K562 (cell line): ENCODE results near the gene CAPN5. TPM values are rescaled to one million over a fixed set of nuclear protein-coding genes. Genes with fewer than 3 reads are reported as not detected.

Source experiments
- ASH1L ChIP-seq: fragments of 450-650 bp; IDR thresholded peaks from 2 replicates; pipeline ENCODE4 v1.6.1; 2018; ENCODE audit warnings: borderline replicate concordance, mild to moderate bottlenecking, low read depth; ENCODE audit not compliant: partially characterized antibody
- BRD4 ChIP-seq: fragments of 200-600 bp; sonication (generic); IDR thresholded peaks from 2 replicates; pipeline ENCODE4 v1.6.1; 2017; ENCODE audit warnings: inconsistent platforms
- GTF2B ChIP-seq: IDR thresholded peaks from 2 replicates; pipeline ENCODE4 v1.6.1; 2011; ENCODE audit not compliant: insufficient read length; ENCODE audit errors: extremely low read depth
- KLF13 ChIP-seq: fragments of 450-650 bp; IDR thresholded peaks from 2 replicates; pipeline ENCODE4 v1.6.1; 2016; ENCODE audit warnings: missing genetic modification characterization, low read depth, mild to moderate bottlenecking, missing compliant biosample characterization, moderate library complexity, borderline replicate concordance
- MCM5 ChIP-seq: fragments of 450-650 bp; IDR thresholded peaks from 2 replicates; pipeline ENCODE4 v1.6.1; 2016; ENCODE audit warnings: low read depth
- NCOA1 ChIP-seq: fragments of 450-650 bp; IDR thresholded peaks from 2 replicates; pipeline ENCODE4 v1.6.1; 2016; ENCODE audit warnings: low read depth
- NFYB ChIP-seq: IDR thresholded peaks from 2 replicates; pipeline ENCODE4 v1.6.1; 2011; ENCODE audit warnings: mild to moderate bottlenecking, moderate library complexity; ENCODE audit not compliant: insufficient read length; ENCODE audit errors: extremely low read depth
- POLR2B ChIP-seq: fragments of 450-650 bp; IDR thresholded peaks from 2 replicates; pipeline ENCODE4 v1.6.1; 2018; ENCODE audit warnings: low read depth; ENCODE audit not compliant: partially characterized antibody
- POLR3G ChIP-seq: IDR thresholded peaks from 2 replicates; pipeline ENCODE4 v1.6.1; 2011; ENCODE audit not compliant: insufficient read length, insufficient replicate concordance; ENCODE audit errors: extremely low read depth
- PTBP1 ChIP-seq: fragments of 200-400 bp; formaldehyde crosslinking; IDR thresholded peaks from 2 replicates; pipeline ENCODE4 v1.6.1; 2017; ENCODE audit warnings: low read depth, low read length
- PTRF ChIP-seq: fragments of 450-650 bp; IDR thresholded peaks from 2 replicates; pipeline ENCODE4 v1.6.1; 2016; ENCODE audit warnings: mild to moderate bottlenecking, missing genetic modification characterization, missing compliant biosample characterization
- RCOR1 ChIP-seq, 2 experiments: IDR thresholded peaks; 2 replicates each; pipeline ENCODE4 v1.6.1; 2012; ENCODE audit warnings: low read depth in 2 of 2, low read length in 2 of 2, borderline replicate concordance in 1 of 2, improper control_type of control experiment in 1 of 2
- TFAM ChIP-seq: fragments of 250-450 bp; sonication (Bioruptor Pico); conservative IDR thresholded peaks from 2 replicates; pipeline ENCODE4 v1.5.0; 2021; ENCODE audit warnings: mild to moderate bottlenecking, moderate library complexity
- ZC3H8 ChIP-seq: fragments of 450-650 bp; IDR thresholded peaks from 2 replicates; pipeline ENCODE4 v1.6.1; 2017
- ZFP36 ChIP-seq: fragments of 150-350 bp; IDR thresholded peaks from 2 replicates; pipeline ENCODE4 v1.6.1; 2018; ENCODE audit warnings: low read length, low read depth; ENCODE audit not compliant: partially characterized antibody
- ZFP91 ChIP-seq: sonication (generic); formaldehyde crosslinking; IDR thresholded peaks from 2 replicates; pipeline ENCODE4 v1.8.0; 2022; ENCODE audit warnings: mild to moderate bottlenecking, missing genetic modification reagents
- ZNF75A ChIP-seq: fragments of 450-650 bp; formaldehyde crosslinking; IDR thresholded peaks from 2 replicates; pipeline ENCODE4 v1.4.0; 2020; ENCODE audit warnings: mild to moderate bottlenecking
- ZSCAN29 ChIP-seq: fragments of 450-650 bp; IDR thresholded peaks from 2 replicates; pipeline ENCODE4 v1.6.1; 2017
- polyA plus RNA-seq, 8 experiments: library from polyadenylated mRNA; depleted of rRNA in 4 of 8; stranded (reverse) in 5 of 8; unstranded in 3 of 8; fragments of >200 nt; fragmentation: Nextera tagmentation in 2 of 8; fragmentation: Illumina TruSeq in 1 of 8; extraction: Ambion mirVana in 2 of 8; extraction: Trizol in 1 of 8; gene quantifications; 2 replicates each; pipeline versions ENCODE4 v1.2.1 to v1.2.3, GENCODE V29; 2011 to 2014; ENCODE audit warnings: inconsistent platforms in 1 of 8, missing spikeins in 1 of 8
- total RNA-seq, 7 experiments: library from RNA; depleted of rRNA in 6 of 7; stranded (reverse); fragments of >200 nt in 6 of 7; fragmentation: Illumina TruSeq in 2 of 7; extraction: Trizol in 2 of 7; gene quantifications; 2 replicates each; pipeline versions ENCODE4 v1.2.1 to v1.2.3, GENCODE V29; 2011 to 2021; ENCODE audit warnings: low replicate concordance in 1 of 7
- TF ChIP-seq, protein P1 (sequence below): sonication (generic); formaldehyde crosslinking; IDR thresholded peaks from 2 replicates; pipeline ENCODE4 v1.8.0; 2022; ENCODE audit warnings: missing genetic modification reagents, mild to moderate bottlenecking, moderate library complexity, borderline replicate concordance
- TF ChIP-seq, protein P2 (sequence below): fragments of 250-450 bp; sonication (Bioruptor Pico); IDR thresholded peaks from 2 replicates; pipeline ENCODE4 v1.9.0; 2021; ENCODE audit warnings: mild to moderate bottlenecking, inconsistent platforms
- TF ChIP-seq, protein P3 (sequence below): fragments of 250-450 bp; sonication (Bioruptor Pico); IDR thresholded peaks from 2 replicates; pipeline ENCODE4 v1.8.0; 2021; ENCODE audit warnings: mild to moderate bottlenecking, moderate library complexity

CAPN5 gene
- total and polyA plus RNA-seq, 9 of the 15 experiments (the other 6 are each of a cell fraction or from before 2014, with no cell fraction given) = 0.04 to 0.44 (median 0.14) TPM; not detected in 2

GRCh38 chr11:77127235-77127911 is 60.6 kb downstream of the CAPN5 start (continued):
- TF ChIP-seq KLF13 (tag) = no peak
- TF ChIP-seq BRD4 = no peak
- no peak for TF ChIP-seq RCOR1 (IDR thresholded peaks at IDR 0.05; ENCODE audit: borderline replicate concordance in 1 of 2, low read depth in 2 of 2, low read length in 2 of 2)
- no peak for TF ChIP-seq MCM5
- no peak for TF ChIP-seq PTRF
- TF ChIP-seq ZFP36 = no peak
- TF ChIP-seq PTBP1 = no peak
- TF ChIP-seq NCOA1 = no peak
- no peak for TF ChIP-seq POLR2B
- no peak for TF ChIP-seq POLR3G
- no peak for TF ChIP-seq TFAM (CRISPR knock-in tag)
- TF ChIP-seq, protein P1, sequence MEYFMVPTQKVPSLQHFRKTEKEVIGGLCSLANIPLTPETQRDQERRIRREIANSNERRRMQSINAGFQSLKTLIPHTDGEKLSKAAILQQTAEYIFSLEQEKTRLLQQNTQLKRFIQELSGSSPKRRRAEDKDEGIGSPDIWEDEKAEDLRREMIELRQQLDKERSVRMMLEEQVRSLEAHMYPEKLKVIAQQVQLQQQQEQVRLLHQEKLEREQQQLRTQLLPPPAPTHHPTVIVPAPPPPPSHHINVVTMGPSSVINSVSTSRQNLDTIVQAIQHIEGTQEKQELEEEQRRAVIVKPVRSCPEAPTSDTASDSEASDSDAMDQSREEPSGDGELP = peak; percentile 88
- TF ChIP-seq NFYB = no peak
- no peak for TF ChIP-seq ASH1L
- TF ChIP-seq, protein P2, sequence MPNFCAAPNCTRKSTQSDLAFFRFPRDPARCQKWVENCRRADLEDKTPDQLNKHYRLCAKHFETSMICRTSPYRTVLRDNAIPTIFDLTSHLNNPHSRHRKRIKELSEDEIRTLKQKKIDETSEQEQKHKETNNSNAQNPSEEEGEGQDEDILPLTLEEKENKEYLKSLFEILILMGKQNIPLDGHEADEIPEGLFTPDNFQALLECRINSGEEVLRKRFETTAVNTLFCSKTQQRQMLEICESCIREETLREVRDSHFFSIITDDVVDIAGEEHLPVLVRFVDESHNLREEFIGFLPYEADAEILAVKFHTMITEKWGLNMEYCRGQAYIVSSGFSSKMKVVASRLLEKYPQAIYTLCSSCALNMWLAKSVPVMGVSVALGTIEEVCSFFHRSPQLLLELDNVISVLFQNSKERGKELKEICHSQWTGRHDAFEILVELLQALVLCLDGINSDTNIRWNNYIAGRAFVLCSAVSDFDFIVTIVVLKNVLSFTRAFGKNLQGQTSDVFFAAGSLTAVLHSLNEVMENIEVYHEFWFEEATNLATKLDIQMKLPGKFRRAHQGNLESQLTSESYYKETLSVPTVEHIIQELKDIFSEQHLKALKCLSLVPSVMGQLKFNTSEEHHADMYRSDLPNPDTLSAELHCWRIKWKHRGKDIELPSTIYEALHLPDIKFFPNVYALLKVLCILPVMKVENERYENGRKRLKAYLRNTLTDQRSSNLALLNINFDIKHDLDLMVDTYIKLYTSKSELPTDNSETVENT = no peak
- TF ChIP-seq, protein P3, sequence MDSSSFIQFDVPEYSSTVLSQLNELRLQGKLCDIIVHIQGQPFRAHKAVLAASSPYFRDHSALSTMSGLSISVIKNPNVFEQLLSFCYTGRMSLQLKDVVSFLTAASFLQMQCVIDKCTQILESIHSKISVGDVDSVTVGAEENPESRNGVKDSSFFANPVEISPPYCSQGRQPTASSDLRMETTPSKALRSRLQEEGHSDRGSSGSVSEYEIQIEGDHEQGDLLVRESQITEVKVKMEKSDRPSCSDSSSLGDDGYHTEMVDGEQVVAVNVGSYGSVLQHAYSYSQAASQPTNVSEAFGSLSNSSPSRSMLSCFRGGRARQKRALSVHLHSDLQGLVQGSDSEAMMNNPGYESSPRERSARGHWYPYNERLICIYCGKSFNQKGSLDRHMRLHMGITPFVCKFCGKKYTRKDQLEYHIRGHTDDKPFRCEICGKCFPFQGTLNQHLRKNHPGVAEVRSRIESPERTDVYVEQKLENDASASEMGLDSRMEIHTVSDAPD (CRISPR knock-in tag) = no peak
- TF ChIP-seq GTF2B = no peak
- TF ChIP-seq ZNF75A (CRISPR knock-in tag) = no peak
- no peak for TF ChIP-seq ZC3H8
- TF ChIP-seq ZFP91 (CRISPR knock-in tag) = no peak
- no peak for TF ChIP-seq ZSCAN29
